Fibroblast of skin of left quadriceps (primary cell): ENCODE data around the gene SERPINE1.
"Not testable (repeated sequence)": the region's sequence is repeated elsewhere in the genome, so short reads cannot be mapped to it uniquely, and the experiment has no call there.

Experiments used
- DNase-seq, 2 experiments: peaks; one replicate each; pipeline ENCODE4 v3.0.0-alpha.2; 2013; ENCODE audit warnings: low read depth in 2 of 2

The SERPINE1 gene

DNA sequence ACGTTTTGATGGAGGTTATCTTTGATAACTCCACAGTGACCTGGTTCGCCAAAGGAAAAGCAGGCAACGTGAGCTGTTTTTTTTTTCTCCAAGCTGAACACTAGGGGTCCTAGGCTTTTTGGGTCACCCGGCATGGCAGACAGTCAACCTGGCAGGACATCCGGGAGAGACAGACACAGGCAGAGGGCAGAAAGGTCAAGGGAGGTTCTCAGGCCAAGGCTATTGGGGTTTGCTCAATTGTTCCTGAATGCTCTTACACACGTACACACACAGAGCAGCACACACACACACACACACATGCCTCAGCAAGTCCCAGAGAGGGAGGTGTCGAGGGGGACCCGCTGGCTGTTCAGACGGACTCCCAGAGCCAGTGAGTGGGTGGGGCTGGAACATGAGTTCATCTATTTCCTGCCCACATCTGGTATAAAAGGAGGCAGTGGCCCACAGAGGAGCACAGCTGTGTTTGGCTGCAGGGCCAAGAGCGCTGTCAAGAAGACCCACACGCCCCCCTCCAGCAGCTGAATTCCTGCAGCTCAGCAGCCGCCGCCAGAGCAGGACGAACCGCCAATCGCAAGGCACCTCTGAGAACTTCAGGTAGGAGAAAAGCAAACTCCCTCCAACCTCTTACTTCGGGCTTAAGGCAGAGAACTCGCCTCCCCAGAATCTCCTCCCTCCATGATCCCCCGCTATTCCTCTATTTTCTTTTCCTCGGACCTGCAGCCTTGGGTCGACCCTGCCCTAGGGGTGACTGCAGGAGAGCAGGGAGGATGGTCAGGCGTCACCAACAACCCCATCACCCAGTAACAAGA lies at the start of gene SERPINE1:
TSS of gene SERPINE1 (plus strand) at position 454 of the 809 bp plus-strand sequence. CDS start 1,290 bp downstream, outside the sequence.
- DNase-seq: peak; percentile 99

- DNase-seq: peak in 1 of 2 experiments; percentile 27
Measured at GRCh38 chr7:101077303-101078086, 49.4 kb upstream of the SERPINE1 start.

GRCh38 chr7:101081432-101081831 lies 45.5 kb upstream of the SERPINE1 start:
- no peak for DNase-seq

- no peak for DNase-seq
Measured at GRCh38 chr7:101084865-101085161, 42.1 kb upstream of the SERPINE1 start.

DNA sequence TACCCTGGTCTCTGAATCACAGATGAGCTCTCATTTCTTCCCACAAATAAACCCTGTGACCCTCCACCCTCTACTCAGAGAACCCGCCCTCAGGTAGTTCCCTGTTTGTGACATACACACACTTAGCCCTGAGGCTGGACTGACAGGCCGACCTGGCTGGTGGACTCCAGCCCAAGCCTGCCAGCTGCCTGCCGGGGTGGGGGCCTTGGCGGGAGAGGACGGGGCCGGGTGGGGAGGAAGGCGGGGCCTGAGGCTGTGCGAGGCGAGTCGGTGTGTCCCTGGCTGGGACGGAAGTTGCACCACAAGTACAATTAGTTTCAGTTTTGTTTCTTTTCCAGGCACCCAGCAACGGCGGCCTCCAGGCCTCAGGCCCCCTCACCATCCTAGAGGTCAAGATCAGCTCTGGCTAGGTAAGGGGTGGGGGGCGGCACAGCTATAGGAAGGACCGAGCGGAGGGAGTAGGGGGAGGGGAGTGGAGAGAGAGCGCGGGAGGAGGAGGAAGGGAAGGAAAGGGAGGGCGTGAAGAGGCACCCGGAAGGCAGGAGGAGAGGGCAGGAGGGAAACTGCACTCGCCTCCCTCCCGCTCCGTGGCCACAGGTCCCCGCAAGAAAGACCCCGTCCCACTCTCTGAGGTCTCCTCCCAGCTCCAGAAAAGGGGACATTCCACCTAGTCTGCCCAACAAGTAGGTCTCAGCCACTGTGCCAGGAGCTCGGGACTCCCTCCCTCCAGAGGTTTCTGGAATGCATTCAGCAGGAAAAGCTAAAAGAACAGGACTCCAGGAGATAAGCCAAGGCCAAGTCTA lies 41.5 kb upstream of the SERPINE1 start, which contains the start of gene TRIM56:
TSS of gene TRIM56 (plus strand) at position 320 of the 803 bp plus-strand sequence. CDS start 1,832 bp downstream, outside the sequence.
- DNase-seq: peak; percentile 20 to 36

DNA sequence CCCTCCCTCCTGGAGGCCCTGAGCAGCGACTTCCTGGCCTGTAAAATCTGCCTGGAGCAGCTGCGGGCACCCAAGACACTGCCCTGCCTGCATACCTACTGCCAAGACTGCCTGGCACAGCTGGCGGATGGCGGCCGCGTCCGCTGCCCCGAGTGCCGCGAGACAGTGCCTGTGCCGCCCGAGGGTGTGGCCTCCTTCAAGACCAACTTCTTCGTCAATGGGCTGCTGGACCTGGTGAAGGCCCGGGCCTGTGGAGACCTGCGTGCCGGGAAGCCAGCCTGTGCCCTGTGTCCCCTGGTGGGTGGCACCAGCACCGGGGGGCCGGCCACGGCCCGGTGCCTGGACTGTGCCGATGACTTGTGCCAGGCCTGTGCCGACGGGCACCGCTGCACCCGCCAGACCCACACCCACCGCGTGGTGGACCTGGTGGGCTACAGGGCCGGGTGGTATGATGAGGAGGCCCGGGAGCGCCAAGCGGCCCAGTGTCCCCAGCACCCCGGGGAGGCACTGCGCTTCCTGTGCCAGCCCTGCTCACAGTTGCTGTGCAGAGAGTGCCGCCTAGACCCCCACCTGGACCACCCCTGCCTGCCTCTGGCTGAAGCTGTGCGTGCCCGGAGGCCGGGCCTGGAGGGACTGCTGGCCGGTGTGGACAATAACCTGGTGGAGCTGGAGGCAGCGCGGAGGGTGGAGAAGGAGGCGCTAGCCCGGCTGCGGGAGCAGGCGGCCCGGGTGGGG lies 39.4 kb upstream of the SERPINE1 start:
- no peak for DNase-seq

- no peak for DNase-seq
Measured at GRCh38 chr7:101088069-101088425, 38.9 kb upstream of the SERPINE1 start.

DNA sequence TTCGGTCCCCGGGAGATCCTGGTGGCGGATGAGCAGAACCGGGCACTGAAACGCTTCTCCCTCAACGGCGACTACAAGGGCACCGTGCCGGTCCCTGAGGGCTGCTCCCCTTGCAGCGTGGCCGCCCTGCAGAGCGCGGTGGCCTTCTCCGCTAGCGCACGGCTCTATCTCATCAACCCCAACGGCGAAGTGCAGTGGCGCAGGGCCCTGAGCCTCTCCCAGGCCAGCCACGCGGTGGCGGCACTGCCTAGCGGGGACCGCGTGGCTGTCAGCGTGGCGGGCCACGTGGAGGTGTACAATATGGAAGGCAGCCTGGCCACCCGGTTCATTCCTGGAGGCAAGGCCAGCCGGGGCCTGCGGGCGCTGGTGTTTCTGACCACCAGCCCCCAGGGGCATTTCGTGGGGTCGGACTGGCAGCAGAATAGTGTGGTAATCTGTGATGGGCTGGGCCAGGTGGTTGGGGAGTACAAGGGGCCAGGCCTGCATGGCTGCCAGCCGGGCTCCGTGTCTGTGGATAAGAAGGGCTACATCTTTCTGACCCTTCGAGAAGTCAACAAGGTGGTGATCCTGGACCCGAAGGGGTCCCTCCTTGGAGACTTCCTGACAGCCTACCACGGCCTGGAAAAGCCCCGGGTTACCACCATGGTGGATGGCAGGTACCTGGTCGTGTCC lies 37.9 kb upstream of the SERPINE1 start:
- DNase-seq: no peak

GRCh38 chr7:101089876-101090275 lies 37.0 kb upstream of the SERPINE1 start:
- DNase-seq: no peak

GRCh38 chr7:101092266-101092905 lies 34.5 kb upstream of the SERPINE1 start:
- not testable (repeated sequence) for DNase-seq

DNA sequence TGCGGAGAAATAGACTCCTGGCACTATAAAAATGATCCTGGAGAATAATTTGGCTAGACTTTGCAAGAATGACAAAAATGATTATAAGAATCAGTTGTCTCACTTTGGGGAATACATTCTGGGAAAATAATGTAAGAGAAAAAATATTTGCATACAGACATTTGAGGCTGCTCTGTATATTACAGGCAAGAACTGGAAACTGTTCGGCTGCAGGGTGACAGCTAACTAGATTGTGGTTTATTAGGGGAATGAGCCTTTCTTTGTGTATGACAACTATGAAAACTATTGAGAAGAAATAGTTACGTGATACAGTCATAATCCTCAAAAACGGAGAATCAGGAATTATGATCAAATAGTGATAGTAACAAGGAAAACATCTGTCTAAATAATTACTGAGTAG lies 33.0 kb upstream of the SERPINE1 start:
- DNase-seq: peak; percentile 86 to 87

DNA sequence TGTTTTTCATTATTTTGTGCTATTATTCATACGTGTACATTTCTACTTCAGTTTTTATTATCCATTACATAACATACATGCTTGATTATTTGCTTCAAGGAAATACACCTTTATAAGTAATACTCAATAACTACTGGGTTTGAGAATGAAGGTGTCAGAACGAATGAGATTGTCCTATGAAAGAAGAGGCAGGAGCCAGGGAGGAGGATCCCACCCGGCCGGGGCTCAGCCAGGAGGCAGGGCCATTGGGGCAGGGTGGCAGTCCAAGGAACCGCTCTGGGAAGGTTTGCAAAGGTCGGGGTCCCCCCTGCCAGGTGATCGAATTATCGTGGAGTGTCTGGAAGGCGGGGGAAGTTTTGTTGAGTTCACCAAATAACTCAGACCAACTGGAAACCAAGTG lies 32.5 kb upstream of the SERPINE1 start:
- no peak for DNase-seq

GRCh38 chr7:101094791-101095375 lies 32.0 kb upstream of the SERPINE1 start:
- DNase-seq: no peak

DNA sequence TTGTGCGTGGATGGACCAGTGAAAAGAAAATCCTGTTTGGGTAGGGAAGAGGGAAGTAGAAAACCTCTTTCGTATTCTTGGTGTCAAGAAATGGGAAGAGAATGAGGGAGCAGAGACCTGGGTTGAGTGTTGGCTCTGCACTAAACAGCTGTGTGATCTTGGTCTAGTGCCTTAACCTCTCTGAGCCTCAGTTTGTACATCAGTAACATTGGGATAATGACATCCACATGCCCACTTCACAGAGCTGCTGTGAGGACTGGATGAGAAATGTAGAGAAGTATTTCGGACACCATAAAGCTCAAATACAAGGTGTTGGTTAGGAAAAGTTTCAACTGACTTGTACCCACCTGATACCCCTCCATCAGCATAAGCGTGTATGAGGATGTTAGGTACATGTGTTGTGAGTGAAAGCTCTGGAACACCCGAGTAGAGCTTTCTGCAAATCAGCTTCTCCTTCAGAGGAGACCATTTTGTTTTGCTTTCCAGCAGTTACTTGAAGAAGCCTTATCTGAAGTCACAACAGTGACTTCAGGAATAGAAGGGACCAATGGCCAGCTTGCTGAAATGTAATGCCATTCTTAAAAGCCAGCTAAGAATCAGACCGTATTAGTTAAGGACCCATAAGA lies 30.5 kb upstream of the SERPINE1 start:
- no peak for DNase-seq

DNA sequence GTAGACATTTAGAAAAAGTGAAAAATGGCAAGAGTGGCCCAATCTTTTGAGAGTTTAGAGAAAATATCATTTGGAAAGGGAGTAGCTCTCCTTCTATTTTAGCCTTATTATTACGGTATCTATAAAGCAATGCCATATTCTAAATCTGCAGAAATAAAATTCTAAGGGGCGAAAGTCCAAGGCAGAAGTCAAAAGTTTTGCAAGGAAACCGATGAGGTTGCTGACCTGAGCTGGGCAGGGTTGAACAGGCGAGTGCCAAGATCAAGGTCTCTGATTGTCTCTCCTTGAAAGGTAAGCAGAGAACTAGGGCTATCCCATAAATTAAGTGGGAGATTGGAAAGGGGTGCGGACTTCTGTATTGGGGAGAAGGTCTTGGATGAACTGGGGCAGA lies 30.0 kb upstream of the SERPINE1 start:
- no peak for DNase-seq

DNA sequence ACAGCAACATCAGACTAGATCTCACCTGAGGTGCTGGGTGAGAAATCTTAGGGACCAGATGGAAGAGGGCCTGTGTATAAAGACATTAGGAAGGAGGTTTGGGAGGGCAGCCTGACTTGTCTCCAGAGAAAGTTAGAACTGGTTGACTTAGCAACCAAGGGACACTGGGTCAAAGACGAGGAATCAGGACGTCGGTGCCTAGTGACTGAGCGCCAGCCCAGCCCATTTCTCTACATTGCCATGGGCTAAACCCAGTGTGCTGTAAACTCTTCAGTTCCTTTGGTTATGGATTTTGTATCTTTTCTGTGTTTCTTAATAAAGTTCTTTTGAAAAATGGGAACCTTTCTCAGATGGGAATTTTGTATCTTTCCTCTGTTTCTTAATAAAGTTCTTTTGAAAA lies 29.3 kb upstream of the SERPINE1 start:
- no peak for DNase-seq

DNA sequence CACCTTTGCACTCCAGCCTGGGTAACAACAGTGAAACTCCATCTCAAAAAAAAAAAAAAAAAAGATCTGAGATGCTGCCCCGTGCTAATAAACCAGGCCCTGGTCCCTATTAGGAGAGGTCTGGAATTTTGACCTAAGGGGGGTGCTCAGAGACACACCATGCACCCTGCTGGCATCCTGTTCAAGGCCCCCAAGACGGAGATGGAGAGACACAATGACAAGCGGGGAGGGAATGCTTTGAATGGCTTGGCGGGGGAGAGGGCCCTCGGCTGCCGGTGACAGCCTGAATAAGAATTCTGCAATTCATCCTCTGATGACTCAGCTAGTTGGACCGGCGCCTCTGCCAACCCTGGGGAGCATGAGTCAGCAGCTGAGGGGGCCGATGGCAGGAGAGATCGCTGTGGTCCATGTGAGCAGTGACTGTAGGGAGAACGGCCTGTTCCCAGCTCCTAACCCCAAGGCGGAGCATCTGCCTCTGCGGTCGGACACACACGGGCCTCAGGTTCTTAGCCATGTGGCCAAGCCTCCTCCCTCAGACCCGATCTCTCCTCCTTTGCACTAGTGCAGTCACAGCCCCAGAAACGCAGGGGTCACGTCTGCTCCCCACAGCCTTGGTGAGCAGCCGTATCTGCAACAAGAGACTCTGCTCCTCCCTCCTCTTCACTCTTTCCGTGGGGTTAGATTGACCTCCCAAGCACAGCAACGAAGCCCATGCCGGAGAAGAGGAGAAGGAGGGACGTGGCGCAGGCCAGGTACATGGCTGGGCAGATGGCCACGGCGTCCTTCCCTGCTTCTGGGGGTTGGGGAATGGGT lies 26.7 kb upstream of the SERPINE1 start:
- peak; percentile 97 to 98 for DNase-seq
